ENCODE data around the gene ANTXR1.

ANTXR1 gene

GRCh38 chr2:69102041-69102593, 89.1 kb downstream of the ANTXR1 start:
- DNase-seq = no peak

- DNase-seq = no peak
Measured at GRCh38 chr2:69103419-69103818, 90.4 kb downstream of the ANTXR1 start.

GRCh38 chr2:69104261-69104660, 91.3 kb downstream of the ANTXR1 start:
- no peak for DNase-seq

GRCh38 chr2:69109255-69109654, 96.3 kb downstream of the ANTXR1 start:
- DNase-seq = no peak

- DNase-seq = no peak
Measured at GRCh38 chr2:69111076-69111475, 98.1 kb downstream of the ANTXR1 start.

GRCh38 chr2:69113627-69114026, 100.6 kb downstream of the ANTXR1 start:
- no peak for DNase-seq

GRCh38 chr2:69114534-69114933, 101.6 kb downstream of the ANTXR1 start:
- DNase-seq = no peak

GRCh38 chr2:69116438-69116837, 103.5 kb downstream of the ANTXR1 start:
- no peak for DNase-seq

- DNase-seq = no peak
Measured at GRCh38 chr2:69118609-69119008, 105.6 kb downstream of the ANTXR1 start.

- DNase-seq = no peak
Measured at GRCh38 chr2:69119104-69119894, 106.3 kb downstream of the ANTXR1 start.

GRCh38 chr2:69122271-69122670, 109.3 kb downstream of the ANTXR1 start:
- DNase-seq = no peak

- DNase-seq = no peak
Measured at GRCh38 chr2:69123182-69123581, 110.2 kb downstream of the ANTXR1 start.

- DNase-seq = no peak
Measured at GRCh38 chr2:69124343-69124742, 111.4 kb downstream of the ANTXR1 start.

- DNase-seq = no peak
Measured at GRCh38 chr2:69125816-69126215, 112.8 kb downstream of the ANTXR1 start.

GRCh38 chr2:69126341-69126740, 113.4 kb downstream of the ANTXR1 start:
- DNase-seq = no peak

- DNase-seq = no peak
Measured at GRCh38 chr2:69131452-69131851, 118.5 kb downstream of the ANTXR1 start.

- peak; percentile 24 for DNase-seq
Measured at GRCh38 chr2:69131983-69132675, 119.2 kb downstream of the ANTXR1 start.

GRCh38 chr2:69132960-69133590, 120.1 kb downstream of the ANTXR1 start:
- DNase-seq = no peak

GRCh38 chr2:69133898-69134297, 120.9 kb downstream of the ANTXR1 start:
- no peak for DNase-seq

- DNase-seq = no peak
Measured at GRCh38 chr2:69134306-69134945, 121.4 kb downstream of the ANTXR1 start.

GRCh38 chr2:69138247-69138772, 125.3 kb downstream of the ANTXR1 start:
- no peak for DNase-seq

- no peak for DNase-seq
Measured at GRCh38 chr2:69138793-69139459, 125.9 kb downstream of the ANTXR1 start.
